ACC112 (cell line): ENCODE data around the gene SEC22A.

Experiments used
- H2AFZ ChIP-seq: fragments of 200-600 bp; sonication (generic); one replicate; pipeline ENCODE4 v1.6.0; 2017; ENCODE audit warnings: antibody characterized with exemption, low read length; ENCODE audit not compliant: unreplicated experiment
- H3K27ac ChIP-seq: fragments of 200-600 bp; sonication (generic); 2 replicates; pipeline ENCODE4 v1.5.1; 2014; ENCODE audit warnings: low read depth, mild to moderate bottlenecking, antibody characterized with exemption, low read length, moderate library complexity
- H3K27me3 ChIP-seq: fragments of 200-600 bp; sonication (generic); 2 replicates; pipeline ENCODE4 v1.6.1; 2014; ENCODE audit warnings: mild to moderate bottlenecking, antibody characterized with exemption, low read length, moderate library complexity, mixed read lengths; ENCODE audit not compliant: insufficient read depth
- H3K36me3 ChIP-seq: fragments of 200-600 bp; sonication (generic); 2 replicates; pipeline ENCODE4 v1.6.1; 2016; ENCODE audit warnings: mild to moderate bottlenecking, antibody characterized with exemption, low read length, moderate library complexity, mixed read lengths; ENCODE audit not compliant: insufficient read depth
- H3K4me1 ChIP-seq: fragments of 200-600 bp; sonication (generic); one replicate; pipeline ENCODE4 v1.6.1; 2016; ENCODE audit warnings: low read length, mixed read lengths; ENCODE audit not compliant: insufficient read depth, unreplicated experiment, control insufficient read depth
- H3K4me3 ChIP-seq: fragments of 200-600 bp; sonication (generic); 2 replicates; pipeline ENCODE4 v1.5.1; 2014; ENCODE audit warnings: mild to moderate bottlenecking, low read depth, low read length
- H3K79me2 ChIP-seq: fragments of 200-600 bp; sonication (generic); one replicate; pipeline ENCODE4 v1.6.0; 2016; ENCODE audit warnings: low read length; ENCODE audit not compliant: control insufficient read depth, unreplicated experiment, insufficient read depth

Gene SEC22A

DNA sequence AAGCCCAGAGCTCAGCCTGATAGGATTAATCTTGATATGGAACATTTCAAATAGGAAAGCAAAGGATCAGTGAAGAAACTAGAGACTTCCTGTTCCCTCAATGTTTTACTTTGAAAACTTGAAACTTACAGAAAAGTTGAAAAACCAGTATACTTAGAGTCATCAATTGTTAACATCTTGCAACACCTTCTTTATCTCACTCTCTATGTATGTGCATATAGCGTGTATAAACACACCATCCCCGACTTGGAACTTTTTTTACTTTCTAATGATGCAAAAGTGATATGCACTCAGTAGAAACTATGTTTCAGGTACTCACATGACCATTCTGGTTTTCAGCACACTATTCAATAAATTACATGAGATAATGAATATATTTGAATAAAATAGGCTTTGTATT lies 60.5 kb downstream of the SEC22A start:
- no peaks in the 10 kb centered on the region for H3K27me3 ChIP-seq
- H2AFZ ChIP-seq: no peak overlapping the region
- no peak overlapping the region for H3K27ac ChIP-seq
- H3K36me3 ChIP-seq: peaks cover 33% of the 10 kb centered on the region
- H3K4me1 ChIP-seq: no peaks in the 10 kb centered on the region
- H3K4me3 ChIP-seq: no peak overlapping the region
- no peaks in the 10 kb centered on the region for H3K79me2 ChIP-seq

DNA sequence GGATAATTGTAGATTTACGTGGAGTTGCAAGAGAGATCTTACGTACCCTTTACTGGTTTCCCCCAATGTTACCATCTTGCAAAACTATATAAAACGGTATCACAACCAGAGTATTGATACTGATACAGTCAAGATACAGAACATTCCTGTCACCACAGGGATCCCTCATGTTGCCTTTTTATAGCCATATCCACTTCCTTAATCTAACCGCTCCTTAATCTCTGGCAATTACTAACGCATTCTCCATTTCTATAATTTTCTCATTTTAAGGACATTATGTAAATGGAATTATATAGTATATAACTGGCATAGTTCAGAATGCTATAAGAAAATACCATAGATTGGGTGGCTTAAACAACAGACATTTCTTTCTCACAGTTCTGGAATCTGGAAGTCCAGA lies 61.1 kb downstream of the SEC22A start:
- H3K4me3 ChIP-seq: no peak overlapping the region
- no peaks in the 10 kb centered on the region for H3K79me2 ChIP-seq
- no peaks in the 10 kb centered on the region for H3K4me1 ChIP-seq
- H3K36me3 ChIP-seq: peaks cover 36% of the 10 kb centered on the region
- no peaks in the 10 kb centered on the region for H3K27me3 ChIP-seq
- H3K27ac ChIP-seq: no peak overlapping the region
- H2AFZ ChIP-seq: no peak overlapping the region

DNA sequence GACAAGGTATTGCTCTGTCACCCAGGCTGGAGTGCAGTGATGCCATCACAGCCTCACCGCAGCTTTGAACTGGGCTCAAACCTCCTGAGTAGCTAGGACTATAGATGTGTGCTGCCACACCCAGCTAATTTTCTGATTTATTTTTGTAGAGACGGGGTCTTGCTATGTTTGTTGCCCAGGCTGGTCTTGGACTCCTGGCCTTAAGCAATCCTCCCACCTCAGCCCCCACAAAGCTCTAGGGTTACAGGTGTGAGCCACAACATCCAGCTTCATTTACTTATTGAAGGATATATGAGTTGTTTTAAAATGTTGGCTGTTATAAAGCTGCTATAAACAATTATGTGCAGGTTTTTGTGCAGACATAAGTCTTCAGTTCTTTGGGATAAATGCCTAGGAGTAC lies 62.2 kb downstream of the SEC22A start:
- no peaks in the 10 kb centered on the region for H3K79me2 ChIP-seq
- H3K27ac ChIP-seq: no peak overlapping the region
- H3K4me3 ChIP-seq: no peak overlapping the region
- H2AFZ ChIP-seq: no peak overlapping the region
- no peaks in the 10 kb centered on the region for H3K4me1 ChIP-seq
- peaks cover 36% of the 10 kb centered on the region for H3K36me3 ChIP-seq
- H3K27me3 ChIP-seq: no peaks in the 10 kb centered on the region

DNA sequence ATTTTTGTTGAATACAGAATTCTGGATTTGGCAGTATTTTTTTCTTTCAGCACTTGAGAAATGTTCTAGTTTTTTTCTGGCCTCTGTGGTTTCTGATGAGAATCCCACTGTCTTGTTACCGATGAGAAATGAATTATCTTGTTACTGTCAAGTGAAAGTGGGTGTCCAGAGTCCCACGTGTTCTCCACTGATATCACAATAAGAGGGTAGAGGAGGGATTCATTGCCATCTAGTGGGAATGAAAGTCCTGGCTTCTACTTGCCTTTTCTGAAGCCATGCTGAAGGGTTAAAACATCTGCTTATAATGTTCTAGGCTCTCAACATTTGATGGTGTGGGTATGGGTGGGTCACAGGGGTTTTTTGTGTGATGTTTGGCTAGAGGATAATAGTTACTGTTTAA lies 66.1 kb downstream of the SEC22A start:
- no peaks in the 10 kb centered on the region for H3K27me3 ChIP-seq
- H2AFZ ChIP-seq: no peak overlapping the region
- H3K4me3 ChIP-seq: no peak overlapping the region
- peaks cover 43% of the 10 kb centered on the region for H3K36me3 ChIP-seq
- no peak overlapping the region for H3K27ac ChIP-seq
- H3K4me1 ChIP-seq: peaks cover 17% of the 10 kb centered on the region
- no peaks in the 10 kb centered on the region for H3K79me2 ChIP-seq

DNA sequence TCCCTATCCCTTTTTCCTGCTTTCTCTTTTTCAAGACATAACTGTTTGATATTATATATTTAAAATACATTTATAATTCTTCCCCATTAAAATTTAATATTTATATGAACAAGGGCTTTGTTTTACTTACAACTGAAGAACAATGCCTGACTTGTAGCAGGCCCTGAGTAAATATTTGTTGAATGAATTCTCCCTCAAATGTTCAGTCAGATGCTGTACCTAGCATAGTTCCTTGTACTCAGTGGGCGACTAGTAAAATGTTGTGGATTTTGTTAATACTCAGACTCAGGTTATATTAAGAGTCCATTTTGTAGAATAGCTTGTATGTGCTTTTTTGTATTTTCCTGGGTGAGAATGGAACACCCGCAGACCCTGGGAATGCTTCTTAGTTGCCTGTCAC lies 69.1 kb downstream of the SEC22A start:
- Histone ChIP-seq H2AFZ (no peak overlapping the region), H3K36me3 (peaks cover 24% of the 10 kb centered on the region), H3K27ac (no peak overlapping the region), H3K27me3 (no peaks in the 10 kb centered on the region), H3K79me2 (no peaks in the 10 kb centered on the region), H3K4me3 (no peak overlapping the region), H3K4me1 (peaks cover 28% of the 10 kb centered on the region)

DNA sequence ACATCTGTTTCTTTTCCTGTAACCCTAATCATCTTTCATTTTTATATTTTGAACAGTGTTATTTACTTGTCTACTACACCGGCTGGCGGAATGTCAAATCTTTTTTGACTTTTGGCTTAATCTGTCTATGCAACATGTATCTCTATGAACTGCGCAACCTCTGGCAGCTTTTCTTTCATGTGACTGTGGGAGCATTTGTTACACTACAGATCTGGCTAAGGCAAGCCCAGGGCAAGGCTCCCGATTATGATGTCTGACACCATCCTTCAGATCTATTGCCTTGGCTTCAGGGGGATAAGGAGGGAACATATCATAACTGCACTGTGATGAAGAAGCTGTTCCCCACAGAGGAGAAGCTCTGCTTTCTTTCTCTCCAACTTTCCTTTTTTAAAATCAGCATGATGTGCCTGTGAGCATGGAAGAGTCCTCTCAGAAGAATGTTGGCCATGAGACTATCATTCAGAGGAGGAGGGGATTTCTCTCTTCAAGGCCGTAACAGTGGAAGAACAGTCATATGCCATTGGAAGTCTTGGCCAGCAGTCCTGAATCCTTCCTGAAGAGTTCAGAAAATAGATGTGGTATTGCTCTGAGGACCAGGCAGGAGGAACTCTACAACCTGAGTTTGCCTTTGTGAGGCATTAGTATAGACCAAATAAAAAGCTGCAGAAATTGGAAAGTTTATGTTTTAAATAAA lies 69.9 kb downstream of the SEC22A start:
- Histone ChIP-seq H3K4me3 (no peak overlapping the region; the same call in 1 of the 2 replicates), H3K79me2 (no peaks in the 10 kb centered on the region), H3K27ac (peak overlapping the region; percentile 100), H3K4me1 (peaks cover 28% of the 10 kb centered on the region), H2AFZ (no peak overlapping the region), H3K36me3 (peaks cover 16% of the 10 kb centered on the region), H3K27me3 (no peaks in the 10 kb centered on the region)

DNA sequence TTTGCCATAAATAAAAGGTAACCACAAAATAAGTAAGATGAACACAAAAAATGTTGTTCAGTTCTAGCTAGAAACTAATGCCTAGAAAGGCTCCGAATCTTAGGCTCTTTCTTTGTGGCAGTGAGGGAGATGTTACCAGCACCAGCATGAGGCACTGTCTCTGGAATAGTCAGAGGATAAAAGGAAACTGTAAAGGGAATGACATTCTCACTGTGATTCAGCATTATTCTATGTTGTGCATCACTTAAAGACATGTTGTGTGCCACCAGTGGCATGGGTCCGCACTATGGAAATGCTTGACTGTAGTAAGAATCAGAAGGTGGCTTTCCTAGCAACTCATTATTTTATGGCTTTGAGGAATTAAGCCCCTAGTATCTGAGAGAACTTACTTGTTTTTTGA lies 70.8 kb downstream of the SEC22A start:
- H3K27ac ChIP-seq: peak overlapping the region; percentile 100
- H3K4me1 ChIP-seq: peaks cover 28% of the 10 kb centered on the region
- H3K36me3 ChIP-seq: peaks cover 7% of the 10 kb centered on the region

DNA sequence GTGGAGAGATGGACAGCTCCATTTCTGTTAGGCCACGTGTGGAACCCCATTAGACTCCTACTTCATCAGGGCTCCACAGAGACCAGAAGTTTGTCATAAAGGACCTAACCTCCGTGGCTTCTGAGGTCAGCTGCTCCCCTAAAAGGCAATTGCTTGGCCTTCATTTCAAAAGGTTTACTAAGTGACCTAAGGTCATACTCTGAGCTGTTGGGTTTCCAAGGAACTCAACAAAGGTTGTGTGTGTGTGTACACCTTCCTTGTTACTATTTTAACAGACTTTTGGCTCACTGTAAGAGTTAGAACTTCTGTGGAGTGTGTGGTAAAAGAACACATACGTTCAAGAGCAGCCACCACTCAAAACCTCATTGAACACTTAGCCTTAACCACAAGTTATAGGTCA lies 73.9 kb downstream of the SEC22A start:
- H3K27ac ChIP-seq: no peak overlapping the region
- no peak overlapping the region for H3K4me3 ChIP-seq
- peaks cover 7% of the 10 kb centered on the region for H3K36me3 ChIP-seq
- H3K27me3 ChIP-seq: no peaks in the 10 kb centered on the region
- H3K4me1 ChIP-seq: peaks cover 28% of the 10 kb centered on the region
- H2AFZ ChIP-seq: no peak overlapping the region
- no peaks in the 10 kb centered on the region for H3K79me2 ChIP-seq

More for the DNA sequence above, 70.8 kb downstream of the SEC22A start:
- Histone ChIP-seq H3K79me2 (no peaks in the 10 kb centered on the region), H2AFZ (peak overlapping the region; percentile 90), H3K4me3 (peak overlapping the region; percentile 52; the same call in 1 of the 2 replicates), H3K27me3 (no peaks in the 10 kb centered on the region)

DNA sequence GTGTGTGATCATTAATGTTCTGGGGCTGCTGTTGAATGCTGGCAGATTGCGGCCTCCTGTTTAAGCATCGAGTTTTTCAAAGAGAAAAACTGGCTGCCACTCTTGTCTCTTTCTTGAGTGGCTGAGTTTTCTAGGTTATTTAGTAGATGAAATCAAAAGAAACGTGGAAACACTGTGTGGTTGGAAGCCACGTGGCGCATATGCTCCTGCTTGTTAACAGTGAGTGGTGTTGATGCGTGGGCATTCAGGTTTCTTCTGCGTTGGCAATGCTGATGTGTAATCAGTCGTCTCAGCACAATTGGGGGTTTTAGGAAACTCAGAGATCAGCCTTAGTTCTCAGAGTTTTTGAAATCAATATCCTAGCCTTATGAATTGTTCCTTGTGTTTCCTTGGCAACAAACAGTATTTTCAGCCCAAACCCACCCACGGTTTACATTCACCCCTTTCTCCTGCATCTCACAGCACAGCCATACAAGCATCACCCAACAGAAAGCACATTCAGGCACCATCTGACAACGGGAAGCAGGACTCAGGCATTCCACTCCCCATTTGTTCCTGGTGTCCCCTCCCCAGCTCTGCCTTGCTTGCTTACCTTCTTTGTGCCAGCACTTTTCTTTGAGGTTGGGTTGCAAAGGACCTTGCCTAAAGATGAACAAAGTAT lies 74.7 kb downstream of the SEC22A start:
- Histone ChIP-seq H3K27ac (no peak overlapping the region), H3K27me3 (no peaks in the 10 kb centered on the region), H3K79me2 (no peaks in the 10 kb centered on the region), H2AFZ (no peak overlapping the region), H3K4me1 (peaks cover 24% of the 10 kb centered on the region), H3K4me3 (no peak overlapping the region), H3K36me3 (peaks cover 7% of the 10 kb centered on the region)

DNA sequence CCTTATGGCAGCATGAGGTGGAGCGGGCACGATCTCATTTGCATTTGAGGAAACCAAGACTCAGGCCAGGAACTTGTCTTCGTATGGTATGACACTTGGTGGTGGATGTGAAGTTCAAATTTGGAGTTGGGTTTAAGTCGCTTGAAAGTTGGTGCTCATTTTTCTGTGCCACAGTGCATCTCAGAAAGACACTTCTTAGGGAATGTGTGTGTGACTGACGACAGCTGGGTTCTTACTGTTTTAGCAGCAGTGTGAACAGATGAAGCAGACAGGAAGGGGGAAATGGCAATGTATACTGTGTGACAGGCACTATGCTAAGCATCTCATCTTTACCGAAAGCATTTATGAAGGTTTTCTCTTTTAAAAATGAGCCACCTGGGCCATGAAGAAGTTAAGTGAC lies 75.4 kb downstream of the SEC22A start:
- 0 out of 2 replicates have a peak, but pooled peaks cover under 1% of the 10 kb centered on the region for H3K36me3 ChIP-seq
- H3K79me2 ChIP-seq: no peaks in the 10 kb centered on the region
- no peak overlapping the region for H3K27ac ChIP-seq
- H3K4me3 ChIP-seq: no peak overlapping the region
- H3K27me3 ChIP-seq: no peaks in the 10 kb centered on the region
- H2AFZ ChIP-seq: no peak overlapping the region
- H3K4me1 ChIP-seq: peaks cover 18% of the 10 kb centered on the region

DNA sequence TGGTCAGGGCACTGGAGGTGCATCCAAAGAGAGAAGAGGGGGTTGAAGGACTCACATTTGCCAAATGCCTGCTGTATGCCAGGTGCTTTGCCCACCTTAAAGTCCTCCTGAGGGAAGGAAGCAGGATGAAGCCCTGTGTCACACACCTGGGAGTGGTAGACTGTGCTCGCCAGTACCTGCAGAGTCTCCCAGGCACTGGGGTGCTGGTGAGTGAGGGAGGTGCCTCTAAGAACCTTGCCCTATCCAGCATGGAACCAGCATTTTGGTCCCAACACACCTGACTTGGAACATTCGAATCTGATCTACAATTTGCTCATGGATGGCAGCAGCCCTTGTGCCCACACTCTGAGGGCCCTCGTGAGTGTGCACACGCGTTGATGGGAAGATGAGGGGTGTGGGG lies 76.7 kb downstream of the SEC22A start:
- Histone ChIP-seq H3K36me3 (no peaks in the 10 kb centered on the region), H2AFZ (no peak overlapping the region), H3K27me3 (no peaks in the 10 kb centered on the region), H3K4me3 (no peak overlapping the region), H3K79me2 (no peaks in the 10 kb centered on the region), H3K27ac (no peak overlapping the region), H3K4me1 (peaks cover 4% of the 10 kb centered on the region)
